Measurements from ENCODE around the gene ADRB2. TPM values are rescaled to one million over a fixed set of nuclear protein-coding genes. Genes with fewer than 3 reads are reported as not detected.

ADRB2 gene
- total and polyA plus RNA-seq, 9 donors = 0.23 to 2.3 (median 1.0) TPM

DNA sequence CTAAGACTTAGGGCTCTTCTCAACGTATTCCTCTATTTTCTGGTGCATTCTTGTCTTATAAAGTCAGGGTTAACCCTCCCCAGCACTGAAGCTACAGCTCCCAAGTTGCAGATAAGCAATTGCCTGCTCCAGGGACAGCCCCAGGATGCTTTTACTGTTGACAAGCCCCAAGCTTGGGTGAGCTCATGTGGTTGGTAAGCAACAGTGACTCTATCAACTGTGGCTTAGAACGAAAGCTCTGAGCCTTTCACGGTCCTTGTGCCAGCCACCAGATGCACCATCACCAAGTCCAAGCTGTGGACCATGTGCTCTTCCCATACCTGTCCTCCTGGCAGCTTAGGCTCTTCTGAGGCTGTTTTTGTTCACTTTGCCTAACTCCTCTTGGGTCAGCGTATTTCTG, 13.5 kb downstream of the ADRB2 start:
- intact Hi-C loops (cut with DNase I) = no loop called here
- H3K4me3 ChIP-seq = no peak overlapping the region
- no peaks in the 10 kb centered on the region for H3K36me3 ChIP-seq
- no peaks in the 10 kb centered on the region for H3K9me3 ChIP-seq
- H3K4me1 ChIP-seq (ENCODE audit: insufficient read depth) = no peaks in the 10 kb centered on the region
- 70 to 77% (median 75%) methylated on average over 4 of the region's 4 CpGs for WGBS, 3 donors
- H3K27me3 ChIP-seq = no peaks in the 10 kb centered on the region
- DNase-seq = no peak
- TF ChIP-seq EP300 (IDR thresholded peaks at IDR 0.05) (no peak), POLR2A (IDR thresholded peaks at IDR 0.05) (no peak)
- TF ChIP-seq, protein P1, sequence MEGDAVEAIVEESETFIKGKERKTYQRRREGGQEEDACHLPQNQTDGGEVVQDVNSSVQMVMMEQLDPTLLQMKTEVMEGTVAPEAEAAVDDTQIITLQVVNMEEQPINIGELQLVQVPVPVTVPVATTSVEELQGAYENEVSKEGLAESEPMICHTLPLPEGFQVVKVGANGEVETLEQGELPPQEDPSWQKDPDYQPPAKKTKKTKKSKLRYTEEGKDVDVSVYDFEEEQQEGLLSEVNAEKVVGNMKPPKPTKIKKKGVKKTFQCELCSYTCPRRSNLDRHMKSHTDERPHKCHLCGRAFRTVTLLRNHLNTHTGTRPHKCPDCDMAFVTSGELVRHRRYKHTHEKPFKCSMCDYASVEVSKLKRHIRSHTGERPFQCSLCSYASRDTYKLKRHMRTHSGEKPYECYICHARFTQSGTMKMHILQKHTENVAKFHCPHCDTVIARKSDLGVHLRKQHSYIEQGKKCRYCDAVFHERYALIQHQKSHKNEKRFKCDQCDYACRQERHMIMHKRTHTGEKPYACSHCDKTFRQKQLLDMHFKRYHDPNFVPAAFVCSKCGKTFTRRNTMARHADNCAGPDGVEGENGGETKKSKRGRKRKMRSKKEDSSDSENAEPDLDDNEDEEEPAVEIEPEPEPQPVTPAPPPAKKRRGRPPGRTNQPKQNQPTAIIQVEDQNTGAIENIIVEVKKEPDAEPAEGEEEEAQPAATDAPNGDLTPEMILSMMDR (IDR thresholded peaks at IDR 0.05) = no peak
- no peak overlapping the region for H3K27ac ChIP-seq

DNA sequence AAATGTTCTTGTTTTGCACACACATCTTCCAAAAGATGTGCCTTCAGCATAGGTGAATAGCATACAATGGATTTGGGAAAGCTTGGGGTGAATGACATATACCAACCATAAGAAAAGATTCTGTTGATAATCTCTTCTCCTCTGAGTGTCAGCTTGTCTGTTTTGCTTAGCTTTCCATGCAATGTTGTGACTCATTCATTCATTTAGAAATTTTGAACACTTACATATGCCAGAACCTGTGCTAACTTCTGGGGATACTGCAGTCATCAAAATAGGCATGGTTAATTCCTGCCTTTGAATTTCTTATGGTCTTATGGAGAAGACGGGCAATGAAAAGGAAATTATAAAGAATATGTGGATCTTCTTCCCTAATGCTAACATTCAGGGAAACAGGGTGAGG, 14.1 kb downstream of the ADRB2 start:
- Histone ChIP-seq H3K27ac (no peak overlapping the region), H3K4me1 (ENCODE audit: insufficient read depth) (no peaks in the 10 kb centered on the region), H3K36me3 (no peaks in the 10 kb centered on the region), H3K4me3 (no peak overlapping the region), H3K9me3 (no peaks in the 10 kb centered on the region), H3K27me3 (no peaks in the 10 kb centered on the region)
- 86 to 90% (median 88%) methylated on average over 1 of the region's 1 CpG for WGBS, 3 donors
- intact Hi-C loops (cut with DNase I) = no loop called here
- no peak for TF ChIP-seq POLR2A (IDR thresholded peaks at IDR 0.05)
- TF ChIP-seq, protein P1 (IDR thresholded peaks at IDR 0.05) = no peak
- no peak for TF ChIP-seq EP300 (IDR thresholded peaks at IDR 0.05)
- DNase-seq = no peak

DNA sequence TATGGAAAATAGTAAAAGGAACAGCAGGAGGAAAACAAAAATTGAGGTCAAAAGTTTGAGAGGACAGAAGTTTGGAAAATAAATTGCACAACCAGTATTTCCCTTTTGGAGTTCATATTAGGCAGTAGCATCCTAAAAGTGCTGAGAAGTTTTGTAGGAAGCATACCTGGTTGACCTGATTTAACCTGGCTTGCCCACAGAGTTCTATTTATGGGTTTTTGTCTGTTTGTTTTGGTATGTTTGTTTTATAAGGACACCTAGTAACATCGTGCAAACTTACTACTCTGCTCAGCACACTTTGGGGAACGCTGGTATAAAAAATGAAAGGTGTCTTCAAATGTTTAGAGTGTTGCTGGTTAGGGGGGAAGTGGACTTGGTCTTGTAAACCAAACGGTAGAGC, 15.1 kb downstream of the ADRB2 start:
- Histone ChIP-seq H3K27ac (no peak overlapping the region), H3K9me3 (no peaks in the 10 kb centered on the region), H3K4me3 (no peak overlapping the region), H3K4me1 (ENCODE audit: insufficient read depth) (no peaks in the 10 kb centered on the region), H3K36me3 (no peaks in the 10 kb centered on the region), H3K27me3 (no peaks in the 10 kb centered on the region)
- no peak for DNase-seq
- TF ChIP-seq EP300 (IDR thresholded peaks at IDR 0.05) (no peak), POLR2A (IDR thresholded peaks at IDR 0.05) (no peak)
- intact Hi-C loops (cut with DNase I) = no loop called here
- WGBS, 3 donors = 53 to 71% (median 65%) methylated on average over 3 of the region's 3 CpGs

DNA sequence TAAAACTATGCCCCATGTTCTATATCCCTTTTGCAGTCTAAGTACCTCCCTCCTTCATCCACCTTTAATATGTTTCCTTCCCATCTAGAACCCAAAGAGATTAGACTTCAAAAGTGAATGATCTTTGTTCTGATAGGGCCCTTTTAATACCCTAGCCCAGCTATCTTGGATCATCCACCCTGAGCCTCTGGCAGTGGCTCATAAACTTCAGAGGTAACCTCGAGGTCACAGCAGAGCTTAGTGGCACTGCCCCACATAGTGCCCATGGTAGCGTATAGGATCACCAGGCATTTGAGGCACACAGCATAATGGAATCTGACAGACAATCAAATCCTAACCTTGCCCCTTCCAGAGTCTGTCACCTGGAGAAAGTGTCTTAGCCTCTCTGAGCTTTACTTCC, 15.8 kb downstream of the ADRB2 start:
- intact Hi-C loops (cut with DNase I) = no loop called here
- H3K9me3 ChIP-seq = no peaks in the 10 kb centered on the region
- DNase-seq = no peak
- H3K36me3 ChIP-seq = no peaks in the 10 kb centered on the region
- H3K27ac ChIP-seq = no peak overlapping the region
- TF ChIP-seq POLR2A (IDR thresholded peaks at IDR 0.05) (no peak), EP300 (IDR thresholded peaks at IDR 0.05) (no peak)
- TF ChIP-seq, protein P1 (IDR thresholded peaks at IDR 0.05) = no peak
- H3K4me1 ChIP-seq (ENCODE audit: insufficient read depth) = no peaks in the 10 kb centered on the region
- 83 to 93% (median 93%) methylated on average over 2 of the region's 2 CpGs for WGBS, 3 donors
- no peaks in the 10 kb centered on the region for H3K27me3 ChIP-seq
- no peak overlapping the region for H3K4me3 ChIP-seq

DNA sequence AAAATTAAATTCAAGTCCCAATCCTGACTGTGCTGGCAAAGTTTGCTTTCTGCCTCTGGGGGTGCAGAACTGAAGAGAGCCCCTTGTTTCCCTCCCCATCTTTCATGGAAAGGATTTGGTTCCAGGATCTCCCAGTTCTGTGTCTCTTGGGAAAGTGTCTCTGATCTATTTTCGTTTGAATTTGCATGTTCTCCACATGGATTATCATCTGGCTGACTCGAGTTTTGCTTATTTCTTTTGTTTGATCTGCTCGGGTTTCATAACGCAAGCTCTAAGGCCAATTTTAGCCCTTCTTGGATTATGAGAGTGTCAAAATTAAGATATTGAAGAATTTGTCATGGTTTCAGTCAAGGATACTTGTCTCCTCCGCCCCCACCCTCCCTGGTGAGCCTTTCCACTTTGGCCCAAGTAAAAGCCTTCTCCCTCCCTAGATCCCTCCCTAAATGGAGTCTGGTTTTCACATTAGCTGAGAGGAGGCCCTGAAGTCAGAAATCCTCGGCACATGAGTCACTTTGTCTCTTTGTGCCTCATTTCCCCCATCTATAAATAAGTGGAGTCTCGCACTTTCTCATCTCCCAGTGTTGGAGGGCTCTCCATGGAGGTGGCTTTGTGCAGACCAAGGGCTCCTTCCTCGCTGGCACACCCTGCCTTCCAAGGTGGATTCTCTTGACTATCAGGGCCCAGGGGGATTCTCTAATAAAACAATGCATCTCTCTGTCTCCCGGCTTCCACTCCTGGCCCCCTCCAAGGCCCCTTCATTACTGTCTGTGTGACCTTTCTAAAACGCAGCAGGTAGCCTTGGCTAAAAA, 17.3 kb downstream of the ADRB2 start:
- intact Hi-C loops (cut with DNase I) = no loop called here
- H3K4me3 ChIP-seq = no peak overlapping the region
- no peaks in the 10 kb centered on the region for H3K36me3 ChIP-seq
- no peaks in the 10 kb centered on the region for H3K9me3 ChIP-seq
- TF ChIP-seq POLR2A (IDR thresholded peaks at IDR 0.05) (no peak), EP300 (IDR thresholded peaks at IDR 0.05) (no peak)
- TF ChIP-seq, protein P1 (IDR thresholded peaks at IDR 0.05) = no peak
- no peak overlapping the region for H3K27ac ChIP-seq
- no peaks in the 10 kb centered on the region for H3K27me3 ChIP-seq
- no peak for DNase-seq
- WGBS, 3 donors = 55 to 66% (median 66%) methylated on average over 10 of the region's 10 CpGs
- H3K4me1 ChIP-seq (ENCODE audit: insufficient read depth) = no peaks in the 10 kb centered on the region
